Kidney glomerular epithelial cell (primary cell): ENCODE results near the gene GPC6.

Experiments
- DNase-seq: peaks from one replicate; lab custom pipeline; 2025; lab: John Stamatoyannopoulos, UW

Gene GPC6

GRCh38 chr13:93687261-93687660 is 460.7 kb downstream of the GPC6 start:
- no peak for DNase-seq

GRCh38 chr13:93689333-93689732 is 462.7 kb downstream of the GPC6 start:
- DNase-seq: no peak

- DNase-seq: peak; percentile 7
Observed at GRCh38 chr13:93690139-93690538, 463.5 kb downstream of the GPC6 start.

- peak; percentile 74 for DNase-seq
Observed at GRCh38 chr13:93698016-93698613, 471.5 kb downstream of the GPC6 start.

GRCh38 chr13:93700115-93700514 is 473.5 kb downstream of the GPC6 start:
- peak; percentile 72 for DNase-seq

GRCh38 chr13:93708308-93709075 is 481.9 kb downstream of the GPC6 start:
- no peak for DNase-seq

- no peak for DNase-seq
Observed at GRCh38 chr13:93709506-93710244, 483.1 kb downstream of the GPC6 start.

- no peak for DNase-seq
Observed at GRCh38 chr13:93714171-93714570, 487.6 kb downstream of the GPC6 start.

- no peak for DNase-seq
Observed at GRCh38 chr13:93715866-93716265, 489.3 kb downstream of the GPC6 start.

GRCh38 chr13:93716623-93717022 is 490.0 kb downstream of the GPC6 start:
- no peak for DNase-seq

GRCh38 chr13:93721483-93721882 is 494.9 kb downstream of the GPC6 start:
- no peak for DNase-seq

GRCh38 chr13:93723316-93723715 is 496.7 kb downstream of the GPC6 start:
- DNase-seq: no peak

- DNase-seq: no peak
Observed at GRCh38 chr13:93724187-93724586, 497.6 kb downstream of the GPC6 start.

- no peak for DNase-seq
Observed at GRCh38 chr13:93726173-93726957, 499.8 kb downstream of the GPC6 start.

GRCh38 chr13:93727211-93728141 is 500.9 kb downstream of the GPC6 start:
- DNase-seq: no peak

- DNase-seq: no peak
Observed at GRCh38 chr13:93729383-93729782, 502.8 kb downstream of the GPC6 start.

GRCh38 chr13:93730780-93731179 is 504.2 kb downstream of the GPC6 start:
- no peak for DNase-seq

GRCh38 chr13:93732186-93732585 is 505.6 kb downstream of the GPC6 start:
- no peak for DNase-seq

- DNase-seq: no peak
Observed at GRCh38 chr13:93736081-93736480, 509.5 kb downstream of the GPC6 start.

GRCh38 chr13:93736909-93737308 is 510.3 kb downstream of the GPC6 start:
- DNase-seq: no peak

GRCh38 chr13:93740334-93740733 is 513.7 kb downstream of the GPC6 start:
- no peak for DNase-seq
